ENCODE results near the gene RAB17.

Gene RAB17

DNA sequence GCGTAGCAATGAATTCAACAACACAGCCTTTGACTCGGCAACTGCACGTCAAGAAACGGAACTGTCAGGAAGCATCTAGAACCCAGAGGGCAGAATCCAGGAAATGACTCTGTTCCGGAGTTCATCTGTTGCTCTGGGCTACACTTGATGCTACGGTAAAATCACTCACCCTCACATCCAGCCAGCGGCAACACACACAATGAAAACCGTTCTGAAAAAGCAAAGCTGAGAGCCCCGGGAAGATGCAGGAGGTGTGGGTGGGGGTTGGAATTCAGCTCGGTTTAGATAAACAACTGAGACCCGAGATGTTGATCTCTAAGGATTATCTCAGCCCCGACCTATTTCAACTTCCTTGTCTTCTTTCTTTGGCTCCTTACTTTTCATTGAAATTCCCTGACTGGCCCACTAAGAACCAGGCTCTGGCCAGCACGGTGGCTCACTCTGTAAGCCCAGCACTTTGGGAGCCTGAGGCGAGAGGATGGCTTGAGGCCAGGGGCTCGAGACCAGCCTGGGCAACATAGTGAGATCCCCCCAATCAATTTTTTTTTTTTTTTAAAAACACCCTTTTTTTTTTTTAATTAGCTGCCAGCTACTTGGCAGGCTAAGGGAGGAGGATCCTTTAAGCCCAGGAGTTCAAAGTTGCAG is 13.3 kb upstream of the RAB17 start:
- no peaks in the 10 kb centered on the region for H3K27me3 ChIP-seq (ENCODE audit: control insufficient read depth, insufficient read depth, low read length)
- no peaks in the 10 kb centered on the region for H3K9me3 ChIP-seq (ENCODE audit: control insufficient read depth, low read depth, low read length)
- peaks cover 20% of the 10 kb centered on the region for H3K4me1 ChIP-seq (ENCODE audit: control insufficient read depth, low read depth, low read length)
- no peak overlapping the region for H3K27ac ChIP-seq (ENCODE audit: low read length)
- H3K9ac ChIP-seq (ENCODE audit: low read length): no peak overlapping the region
- no peaks in the 10 kb centered on the region for H3K36me3 ChIP-seq (ENCODE audit: control insufficient read depth, low read depth, low read length)
- H3K4me3 ChIP-seq (ENCODE audit: low read length): no peak overlapping the region

DNA sequence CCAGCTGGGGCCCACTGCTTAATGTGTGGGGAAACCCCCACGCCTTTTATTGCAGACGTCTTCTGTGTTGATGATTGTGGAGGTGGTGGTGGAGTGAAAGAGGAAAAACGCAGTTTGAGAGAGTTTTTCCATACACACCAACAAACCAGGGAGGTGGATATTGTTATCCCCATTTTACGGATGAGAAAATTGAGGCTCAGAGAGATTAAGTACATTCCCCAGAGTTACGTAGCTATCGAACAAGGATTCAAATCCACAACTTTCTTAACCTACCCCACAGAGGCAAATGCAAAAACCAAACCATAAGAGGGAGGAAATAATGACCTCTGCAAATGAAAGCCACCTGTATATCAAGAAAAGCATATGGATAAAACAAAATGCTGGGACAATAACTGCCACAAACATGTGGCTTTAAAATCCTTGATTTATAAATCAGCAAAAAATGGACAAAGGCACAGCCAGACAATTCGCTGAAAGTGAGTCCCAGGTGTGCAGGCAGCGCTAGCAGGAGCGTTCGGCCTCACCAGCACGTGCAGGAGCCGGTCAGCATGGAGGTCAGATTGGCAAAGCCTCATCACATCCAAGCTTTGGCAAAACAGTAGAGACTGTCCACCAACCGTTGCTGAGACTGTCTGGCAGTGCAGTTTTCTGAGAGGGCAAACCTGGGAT is 12.6 kb upstream of the RAB17 start:
- Histone ChIP-seq H3K9ac (ENCODE audit: low read length) (no peak overlapping the region), H3K9me3 (ENCODE audit: control insufficient read depth, low read depth, low read length) (no peaks in the 10 kb centered on the region), H3K4me1 (ENCODE audit: control insufficient read depth, low read depth, low read length) (peaks cover 20% of the 10 kb centered on the region), H3K27ac (ENCODE audit: low read length) (no peak overlapping the region), H3K4me3 (ENCODE audit: low read length) (no peak overlapping the region), H3K36me3 (ENCODE audit: control insufficient read depth, low read depth, low read length) (no peaks in the 10 kb centered on the region), H3K27me3 (ENCODE audit: control insufficient read depth, insufficient read depth, low read length) (no peaks in the 10 kb centered on the region)

DNA sequence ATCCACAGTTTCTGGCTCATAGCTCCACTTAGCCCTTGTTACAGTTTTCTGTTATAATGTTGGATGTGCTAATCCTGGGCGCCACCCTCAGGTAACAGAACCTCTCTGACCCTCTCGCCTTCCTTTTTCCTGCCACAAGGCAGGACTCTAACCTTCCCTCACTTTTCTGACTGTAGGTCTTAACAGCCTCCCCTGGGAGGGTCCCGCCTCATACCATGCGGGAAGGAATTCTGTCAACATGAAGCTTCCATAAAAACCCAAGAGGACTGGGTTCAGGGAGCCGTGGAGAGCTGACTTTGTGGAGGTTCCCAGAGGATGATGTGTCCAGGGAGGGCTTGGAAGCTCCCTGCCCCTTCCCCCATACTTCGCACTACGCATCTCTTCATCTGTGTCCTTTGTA is 11.9 kb upstream of the RAB17 start:
- no peaks in the 10 kb centered on the region for H3K27me3 ChIP-seq (ENCODE audit: control insufficient read depth, insufficient read depth, low read length)
- H3K4me1 ChIP-seq (ENCODE audit: control insufficient read depth, low read depth, low read length): peaks cover 20% of the 10 kb centered on the region
- no peak overlapping the region for H3K27ac ChIP-seq (ENCODE audit: low read length)
- no peak overlapping the region for H3K4me3 ChIP-seq (ENCODE audit: low read length)
- no peaks in the 10 kb centered on the region for H3K36me3 ChIP-seq (ENCODE audit: control insufficient read depth, low read depth, low read length)
- no peaks in the 10 kb centered on the region for H3K9me3 ChIP-seq (ENCODE audit: control insufficient read depth, low read depth, low read length)
- no peak overlapping the region for H3K9ac ChIP-seq (ENCODE audit: low read length)

GRCh38 chr2:237601453-237602116 is 11.1 kb upstream of the RAB17 start:
- no peak overlapping the region for H3K4me3 ChIP-seq (ENCODE audit: low read length)
- no peak overlapping the region for H3K27ac ChIP-seq (ENCODE audit: low read length)
- no peaks in the 10 kb centered on the region for H3K27me3 ChIP-seq (ENCODE audit: control insufficient read depth, insufficient read depth, low read length)
- no peaks in the 10 kb centered on the region for H3K36me3 ChIP-seq (ENCODE audit: control insufficient read depth, low read depth, low read length)
- no peak overlapping the region for H3K9ac ChIP-seq (ENCODE audit: low read length)
- H3K9me3 ChIP-seq (ENCODE audit: control insufficient read depth, low read depth, low read length): no peaks in the 10 kb centered on the region
- peaks cover 20% of the 10 kb centered on the region for H3K4me1 ChIP-seq (ENCODE audit: control insufficient read depth, low read depth, low read length)

DNA sequence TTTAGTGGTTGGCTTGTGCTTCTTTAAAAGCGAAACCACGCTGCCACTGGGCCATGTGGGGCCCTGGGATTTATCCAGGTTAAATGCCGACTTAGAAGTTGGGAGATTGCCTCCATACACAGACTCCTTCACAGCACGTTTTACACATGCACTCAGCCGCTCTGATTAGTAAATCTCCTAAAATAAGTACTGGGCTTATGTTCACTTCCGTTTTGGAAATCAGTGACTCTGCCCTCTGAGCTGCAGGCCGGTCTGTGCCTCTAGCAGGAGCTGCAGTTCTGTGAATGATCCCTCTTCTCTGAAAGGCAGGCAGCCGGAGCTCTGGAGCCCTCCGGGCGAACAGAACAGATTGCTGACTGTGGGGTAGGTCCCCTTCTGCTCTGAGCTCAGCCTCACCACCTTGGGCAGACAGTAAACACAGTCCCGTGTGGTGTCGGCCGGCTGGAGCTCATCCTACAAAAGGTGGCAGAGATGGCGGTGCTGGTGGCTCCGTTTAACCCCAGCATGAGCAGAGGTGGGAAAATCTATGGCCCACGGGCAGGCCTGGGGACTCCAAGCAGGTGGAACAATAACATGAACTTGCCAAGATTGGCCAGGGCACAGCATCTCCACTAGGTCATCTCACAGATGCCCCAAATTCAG is 9.8 kb upstream of the RAB17 start:
- Histone ChIP-seq H3K9me3 (ENCODE audit: control insufficient read depth, low read depth, low read length) (no peaks in the 10 kb centered on the region), H3K36me3 (ENCODE audit: control insufficient read depth, low read depth, low read length) (no peaks in the 10 kb centered on the region), H3K9ac (ENCODE audit: low read length) (no peak overlapping the region), H3K27me3 (ENCODE audit: control insufficient read depth, insufficient read depth, low read length) (no peaks in the 10 kb centered on the region), H3K4me3 (ENCODE audit: low read length) (no peak overlapping the region), H3K27ac (ENCODE audit: low read length) (no peak overlapping the region), H3K4me1 (ENCODE audit: control insufficient read depth, low read depth, low read length) (peaks cover 21% of the 10 kb centered on the region)

- Histone ChIP-seq H3K4me1 (ENCODE audit: control insufficient read depth, low read depth, low read length) (peaks cover 29% of the 10 kb centered on the region), H3K4me3 (ENCODE audit: low read length) (no peak overlapping the region), H3K9ac (ENCODE audit: low read length) (no peak overlapping the region), H3K36me3 (ENCODE audit: control insufficient read depth, low read depth, low read length) (no peaks in the 10 kb centered on the region), H3K9me3 (ENCODE audit: control insufficient read depth, low read depth, low read length) (no peaks in the 10 kb centered on the region), H3K27ac (ENCODE audit: low read length) (no peak overlapping the region), H3K27me3 (ENCODE audit: control insufficient read depth, insufficient read depth, low read length) (no peaks in the 10 kb centered on the region)
These were observed 9.1 kb upstream of the RAB17 start for GRCh38 chr2:237599465-237600110.

DNA sequence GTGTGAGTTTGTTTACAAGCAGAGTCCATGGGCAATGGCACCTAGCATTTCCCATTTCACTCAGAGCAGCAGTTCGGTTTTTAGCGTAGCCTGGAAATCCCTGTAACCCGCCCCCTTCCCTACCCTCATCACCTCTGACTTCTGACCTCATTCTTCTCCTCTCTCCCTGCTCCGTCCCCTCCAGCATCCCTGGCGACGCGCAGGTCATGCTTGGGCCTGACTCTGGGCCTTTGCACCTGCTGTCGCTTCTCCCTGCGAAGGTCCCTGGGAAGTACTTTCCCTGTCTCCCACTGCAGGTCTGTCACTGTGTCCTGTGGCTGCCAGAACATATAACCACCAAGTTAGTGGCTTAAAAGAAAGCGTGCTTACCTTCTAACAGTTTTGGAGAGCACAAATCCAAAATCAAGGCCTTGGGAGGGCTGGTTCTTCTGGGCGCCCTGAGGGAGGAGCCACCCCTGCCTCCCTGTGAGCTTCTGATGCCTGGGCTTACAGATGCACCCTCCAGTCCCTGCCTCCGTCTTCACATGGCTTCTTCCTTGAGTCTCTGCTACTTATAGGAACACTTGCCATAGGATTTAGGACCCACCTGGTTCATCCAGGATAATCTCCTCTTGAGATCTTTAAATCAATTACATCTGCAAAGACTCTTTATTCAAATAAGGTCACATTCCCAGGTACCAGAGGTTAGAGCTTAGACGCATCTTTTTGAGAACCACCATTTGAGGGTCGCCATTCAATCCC is 8.1 kb upstream of the RAB17 start:
- Histone ChIP-seq H3K4me3 (ENCODE audit: low read length) (no peak overlapping the region), H3K4me1 (ENCODE audit: control insufficient read depth, low read depth, low read length) (peaks cover 36% of the 10 kb centered on the region), H3K9me3 (ENCODE audit: control insufficient read depth, low read depth, low read length) (no peaks in the 10 kb centered on the region), H3K36me3 (ENCODE audit: control insufficient read depth, low read depth, low read length) (no peaks in the 10 kb centered on the region), H3K27ac (ENCODE audit: low read length) (no peak overlapping the region), H3K27me3 (ENCODE audit: control insufficient read depth, insufficient read depth, low read length) (no peaks in the 10 kb centered on the region), H3K9ac (ENCODE audit: low read length) (no peak overlapping the region)

- Histone ChIP-seq H3K36me3 (ENCODE audit: control insufficient read depth, low read depth, low read length) (no peaks in the 10 kb centered on the region), H3K4me1 (ENCODE audit: control insufficient read depth, low read depth, low read length) (peaks cover 31% of the 10 kb centered on the region), H3K27ac (ENCODE audit: low read length) (no peak overlapping the region), H3K27me3 (ENCODE audit: control insufficient read depth, insufficient read depth, low read length) (no peaks in the 10 kb centered on the region), H3K9ac (ENCODE audit: low read length) (no peak overlapping the region), H3K9me3 (ENCODE audit: control insufficient read depth, low read depth, low read length) (no peaks in the 10 kb centered on the region), H3K4me3 (ENCODE audit: low read length) (no peak overlapping the region)
These were observed 6.9 kb upstream of the RAB17 start for GRCh38 chr2:237597196-237598145.

GRCh38 chr2:237596520-237597195 is 6.1 kb upstream of the RAB17 start:
- H3K27me3 ChIP-seq (ENCODE audit: control insufficient read depth, insufficient read depth, low read length): no peaks in the 10 kb centered on the region
- H3K9ac ChIP-seq (ENCODE audit: low read length): no peak overlapping the region
- H3K36me3 ChIP-seq (ENCODE audit: control insufficient read depth, low read depth, low read length): no peaks in the 10 kb centered on the region
- H3K9me3 ChIP-seq (ENCODE audit: control insufficient read depth, low read depth, low read length): no peaks in the 10 kb centered on the region
- peaks cover 27% of the 10 kb centered on the region for H3K4me1 ChIP-seq (ENCODE audit: control insufficient read depth, low read depth, low read length)
- H3K4me3 ChIP-seq (ENCODE audit: low read length): no peak overlapping the region
- no peak overlapping the region for H3K27ac ChIP-seq (ENCODE audit: low read length)
